SK-N-SH treated with all-trans-retinoic acid at 6 μM for 48 hours (cell line): ENCODE results near the gene VRK2.

ENCODE experiments used
- ARNTL ChIP-seq: fragments of 450-650 bp; formaldehyde crosslinking; IDR thresholded peaks from 2 replicates; pipeline ENCODE4 v1.5.0; 2020; ENCODE audit warnings: low read depth, mild to moderate bottlenecking, moderate library complexity, borderline replicate concordance
- CSDC2 ChIP-seq: fragments of 250-450 bp; sonication (Bioruptor Pico); IDR thresholded peaks from 2 replicates; pipeline ENCODE4 v1.5.0; 2020; ENCODE audit warnings: mild to moderate bottlenecking, moderate library complexity
- TSHZ2 ChIP-seq: fragments of 250-450 bp; sonication (Bioruptor Pico); IDR thresholded peaks from 2 replicates; pipeline ENCODE4 v1.5.0; 2020; ENCODE audit warnings: mild to moderate bottlenecking, moderate library complexity
- ZC3H10 ChIP-seq: fragments of 250-450 bp; sonication (Bioruptor Pico); IDR thresholded peaks from 2 replicates; pipeline ENCODE4 v1.5.1; 2021; ENCODE audit warnings: mild to moderate bottlenecking, moderate library complexity
- ZNF70 ChIP-seq: fragments of 450-650 bp; formaldehyde crosslinking; IDR thresholded peaks from 2 replicates; pipeline ENCODE4 v1.5.0; 2020; ENCODE audit warnings: mild to moderate bottlenecking, moderate library complexity
- TF ChIP-seq, protein P1 (sequence below): fragments of 250-450 bp; sonication (Bioruptor Pico); IDR thresholded peaks from 2 replicates; pipeline ENCODE4 v1.5.1; 2021; ENCODE audit warnings: mild to moderate bottlenecking, moderate library complexity

- TF ChIP-seq ZNF70 (CRISPR knock-in tag), result no peak
- no peak for TF ChIP-seq TSHZ2
- no peak for TF ChIP-seq CSDC2 (CRISPR knock-in tag)
- no peak for TF ChIP-seq ARNTL (CRISPR knock-in tag)
- TF ChIP-seq, protein P1, sequence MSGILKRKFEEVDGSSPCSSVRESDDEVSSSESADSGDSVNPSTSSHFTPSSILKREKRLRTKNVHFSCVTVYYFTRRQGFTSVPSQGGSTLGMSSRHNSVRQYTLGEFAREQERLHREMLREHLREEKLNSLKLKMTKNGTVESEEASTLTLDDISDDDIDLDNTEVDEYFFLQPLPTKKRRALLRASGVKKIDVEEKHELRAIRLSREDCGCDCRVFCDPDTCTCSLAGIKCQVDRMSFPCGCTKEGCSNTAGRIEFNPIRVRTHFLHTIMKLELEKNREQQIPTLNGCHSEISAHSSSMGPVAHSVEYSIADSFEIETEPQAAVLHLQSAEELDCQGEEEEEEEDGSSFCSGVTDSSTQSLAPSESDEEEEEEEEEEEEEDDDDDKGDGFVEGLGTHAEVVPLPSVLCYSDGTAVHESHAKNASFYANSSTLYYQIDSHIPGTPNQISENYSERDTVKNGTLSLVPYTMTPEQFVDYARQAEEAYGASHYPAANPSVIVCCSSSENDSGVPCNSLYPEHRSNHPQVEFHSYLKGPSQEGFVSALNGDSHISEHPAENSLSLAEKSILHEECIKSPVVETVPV (CRISPR knock-in tag), result no peak
- no peak for TF ChIP-seq ZC3H10
Measured at GRCh38 chr2:58140508-58141072, 94.0 kb downstream of the VRK2 start.
